Measurements from ENCODE around the gene OPN1SW.

DNA sequence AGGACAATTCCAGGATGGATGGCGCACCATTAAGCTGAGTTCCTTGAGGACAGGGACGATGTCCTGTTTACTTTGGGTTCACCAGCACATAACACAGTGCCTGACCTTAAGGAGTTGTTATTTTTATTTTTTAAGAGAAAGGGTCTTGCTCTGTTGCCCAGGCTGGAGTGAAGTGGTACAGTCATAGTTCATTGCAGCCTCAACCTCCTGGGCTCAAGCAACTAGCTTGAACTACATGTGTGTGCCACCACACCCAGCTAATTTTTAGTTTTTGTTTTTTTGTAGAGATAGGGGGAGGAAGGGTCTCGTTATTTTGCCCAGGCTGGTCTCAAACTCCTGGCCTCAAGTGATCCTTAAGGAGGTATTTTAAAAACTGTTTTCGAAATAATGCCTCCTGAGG is 38.2 kb downstream of the OPN1SW start:
- TF ChIP-seq, protein P1, sequence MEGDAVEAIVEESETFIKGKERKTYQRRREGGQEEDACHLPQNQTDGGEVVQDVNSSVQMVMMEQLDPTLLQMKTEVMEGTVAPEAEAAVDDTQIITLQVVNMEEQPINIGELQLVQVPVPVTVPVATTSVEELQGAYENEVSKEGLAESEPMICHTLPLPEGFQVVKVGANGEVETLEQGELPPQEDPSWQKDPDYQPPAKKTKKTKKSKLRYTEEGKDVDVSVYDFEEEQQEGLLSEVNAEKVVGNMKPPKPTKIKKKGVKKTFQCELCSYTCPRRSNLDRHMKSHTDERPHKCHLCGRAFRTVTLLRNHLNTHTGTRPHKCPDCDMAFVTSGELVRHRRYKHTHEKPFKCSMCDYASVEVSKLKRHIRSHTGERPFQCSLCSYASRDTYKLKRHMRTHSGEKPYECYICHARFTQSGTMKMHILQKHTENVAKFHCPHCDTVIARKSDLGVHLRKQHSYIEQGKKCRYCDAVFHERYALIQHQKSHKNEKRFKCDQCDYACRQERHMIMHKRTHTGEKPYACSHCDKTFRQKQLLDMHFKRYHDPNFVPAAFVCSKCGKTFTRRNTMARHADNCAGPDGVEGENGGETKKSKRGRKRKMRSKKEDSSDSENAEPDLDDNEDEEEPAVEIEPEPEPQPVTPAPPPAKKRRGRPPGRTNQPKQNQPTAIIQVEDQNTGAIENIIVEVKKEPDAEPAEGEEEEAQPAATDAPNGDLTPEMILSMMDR (IDR thresholded peaks at IDR 0.05; ENCODE audit: low read length) = no peak
- TF ChIP-seq EZH2 (IDR thresholded peaks at IDR 0.05; ENCODE audit: borderline replicate concordance, low read length) = no peak

All from OCI-LY1 (cell line).